ENCODE measurements around the gene MTPN. TPM values are rescaled to one million over a fixed set of nuclear protein-coding genes. Genes with fewer than 3 reads are reported as not detected.

The MTPN gene
- total and polyA plus RNA-seq, 10 of the 15 experiments (the other 5 are each of a cell fraction or from before 2014, with no cell fraction given), result 38.7 to 146 (median 85.4) TPM

DNA sequence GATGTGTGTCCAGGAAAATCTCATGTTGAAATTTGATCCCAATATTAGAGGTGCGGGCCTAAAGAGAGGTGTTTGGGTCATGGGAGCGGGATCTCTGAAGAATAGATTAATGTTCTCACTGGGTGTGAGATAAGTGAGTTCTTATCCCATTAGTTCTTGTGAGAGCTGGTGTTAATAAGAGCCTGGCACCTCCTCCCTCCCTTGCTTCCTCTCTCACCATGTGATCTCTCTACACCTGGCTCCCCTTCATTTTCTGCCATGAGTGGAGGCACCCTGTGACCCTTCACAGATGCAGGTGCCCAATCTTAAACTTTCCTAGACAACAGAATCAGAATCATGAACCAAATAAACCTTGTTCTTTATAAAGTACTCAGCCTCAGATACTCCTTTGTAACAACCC lies 19.5 kb downstream of the MTPN start:
- ATAC-seq (no peak), DNase-seq (ENCODE audit: low read depth, low spot score) (no peak), FAIRE-seq (no peak)
- no TSS peak for BruUV-seq (replicated peaks)
- CTCF ChIA-PET, result interaction anchor here (0.9 kb wide), 2 partner anchors 9 to 10 kb away, joined by 4 to 5 read pairs; no protein-coding TSS in a partner anchor
- RAD21 ChIA-PET (ENCODE audit: unreplicated experiment), result interaction anchor here (1.4 kb wide), 1 partner anchor 781 kb away, joined by 3 read pairs; no protein-coding TSS in a partner anchor
- WGBS (ENCODE audit: insufficient coverage, insufficient replicate concordance, low lambda C conversion rate, missing lambda C conversion rate), result 91% methylated on average over 2 of the region's 2 CpGs
- Histone ChIP-seq H3K79me2 (ENCODE audit: control insufficient read depth, insufficient read depth, low read length) (peaks cover 83% of the 10 kb centered on the region), H2AFZ (ENCODE audit: control insufficient read depth, low read depth, low read length) (no peak overlapping the region), H3K27ac (ENCODE audit: control insufficient read depth, insufficient read depth) (no peak overlapping the region), H3K27me3 (replicated peaks in 1 of 2; ENCODE audit: control insufficient read depth in 2 of 2, insufficient read depth in 2 of 2, low read length in 1 of 2) (no peaks in the 10 kb centered on the region), H3K9ac (ENCODE audit: control insufficient read depth, insufficient read depth, low read length) (no peak overlapping the region), H3K36me3 (ENCODE audit: control insufficient read depth in 2 of 2, insufficient read depth in 2 of 2, low read length in 1 of 2) (0 out of 4 replicates have a peak, but pooled peaks cover 0 to 3% of the 10 kb centered on the region in 2 experiments), H3K4me3 (no peak overlapping the region), H3K4me2 (ENCODE audit: control insufficient read depth, insufficient read depth) (no peak overlapping the region), H3K9me3 (replicated peaks; ENCODE audit: control insufficient read depth, insufficient read depth, low read length) (no peaks in the 10 kb centered on the region; the same call in 2 of the 3 replicates), H4K20me1 (ENCODE audit: control insufficient read depth, insufficient read depth) (no peaks in the 10 kb centered on the region), H3K4me1 (ENCODE audit: control insufficient read depth, insufficient read depth, low read length) (no peaks in the 10 kb centered on the region; the same call in 1 of the 2 replicates)
- POLR2A ChIA-PET, result interaction anchor here (1.0 kb wide), 1 partner anchor 17 kb away, joined by 3 read pairs; no protein-coding TSS in a partner anchor
- TF ChIP-seq, protein P1, sequence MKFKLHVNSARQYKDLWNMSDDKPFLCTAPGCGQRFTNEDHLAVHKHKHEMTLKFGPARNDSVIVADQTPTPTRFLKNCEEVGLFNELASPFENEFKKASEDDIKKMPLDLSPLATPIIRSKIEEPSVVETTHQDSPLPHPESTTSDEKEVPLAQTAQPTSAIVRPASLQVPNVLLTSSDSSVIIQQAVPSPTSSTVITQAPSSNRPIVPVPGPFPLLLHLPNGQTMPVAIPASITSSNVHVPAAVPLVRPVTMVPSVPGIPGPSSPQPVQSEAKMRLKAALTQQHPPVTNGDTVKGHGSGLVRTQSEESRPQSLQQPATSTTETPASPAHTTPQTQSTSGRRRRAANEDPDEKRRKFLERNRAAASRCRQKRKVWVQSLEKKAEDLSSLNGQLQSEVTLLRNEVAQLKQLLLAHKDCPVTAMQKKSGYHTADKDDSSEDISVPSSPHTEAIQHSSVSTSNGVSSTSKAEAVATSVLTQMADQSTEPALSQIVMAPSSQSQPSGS (IDR thresholded peaks at IDR 0.05; ENCODE audit: low read length), result no peak
- no peak for TF ChIP-seq WRNIP1 (IDR thresholded peaks at IDR 0.05; ENCODE audit: borderline replicate concordance, low read depth, low read length)
- TF ChIP-seq, protein P2, sequence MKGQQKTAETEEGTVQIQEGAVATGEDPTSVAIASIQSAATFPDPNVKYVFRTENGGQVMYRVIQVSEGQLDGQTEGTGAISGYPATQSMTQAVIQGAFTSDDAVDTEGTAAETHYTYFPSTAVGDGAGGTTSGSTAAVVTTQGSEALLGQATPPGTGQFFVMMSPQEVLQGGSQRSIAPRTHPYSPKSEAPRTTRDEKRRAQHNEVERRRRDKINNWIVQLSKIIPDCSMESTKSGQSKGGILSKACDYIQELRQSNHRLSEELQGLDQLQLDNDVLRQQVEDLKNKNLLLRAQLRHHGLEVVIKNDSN (IDR thresholded peaks at IDR 0.05; ENCODE audit: borderline replicate concordance, extremely low read length, insufficient read depth, low read depth, low read length), result no peak
- TF ChIP-seq BACH1 (IDR thresholded peaks at IDR 0.05; ENCODE audit: borderline replicate concordance), result no peak
- no peak for TF ChIP-seq BRCA1 (IDR thresholded peaks at IDR 0.05; ENCODE audit: low read depth, low read length)
- no peak for TF ChIP-seq MEF2A (IDR thresholded peaks at IDR 0.05; ENCODE audit: insufficient read depth, low read depth, low read length)
- TF ChIP-seq, protein P3, sequence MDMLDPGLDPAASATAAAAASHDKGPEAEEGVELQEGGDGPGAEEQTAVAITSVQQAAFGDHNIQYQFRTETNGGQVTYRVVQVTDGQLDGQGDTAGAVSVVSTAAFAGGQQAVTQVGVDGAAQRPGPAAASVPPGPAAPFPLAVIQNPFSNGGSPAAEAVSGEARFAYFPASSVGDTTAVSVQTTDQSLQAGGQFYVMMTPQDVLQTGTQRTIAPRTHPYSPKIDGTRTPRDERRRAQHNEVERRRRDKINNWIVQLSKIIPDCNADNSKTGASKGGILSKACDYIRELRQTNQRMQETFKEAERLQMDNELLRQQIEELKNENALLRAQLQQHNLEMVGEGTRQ (IDR thresholded peaks at IDR 0.05; ENCODE audit: borderline replicate concordance, low read depth, low read length), result no peak
- TF ChIP-seq, protein P4, sequence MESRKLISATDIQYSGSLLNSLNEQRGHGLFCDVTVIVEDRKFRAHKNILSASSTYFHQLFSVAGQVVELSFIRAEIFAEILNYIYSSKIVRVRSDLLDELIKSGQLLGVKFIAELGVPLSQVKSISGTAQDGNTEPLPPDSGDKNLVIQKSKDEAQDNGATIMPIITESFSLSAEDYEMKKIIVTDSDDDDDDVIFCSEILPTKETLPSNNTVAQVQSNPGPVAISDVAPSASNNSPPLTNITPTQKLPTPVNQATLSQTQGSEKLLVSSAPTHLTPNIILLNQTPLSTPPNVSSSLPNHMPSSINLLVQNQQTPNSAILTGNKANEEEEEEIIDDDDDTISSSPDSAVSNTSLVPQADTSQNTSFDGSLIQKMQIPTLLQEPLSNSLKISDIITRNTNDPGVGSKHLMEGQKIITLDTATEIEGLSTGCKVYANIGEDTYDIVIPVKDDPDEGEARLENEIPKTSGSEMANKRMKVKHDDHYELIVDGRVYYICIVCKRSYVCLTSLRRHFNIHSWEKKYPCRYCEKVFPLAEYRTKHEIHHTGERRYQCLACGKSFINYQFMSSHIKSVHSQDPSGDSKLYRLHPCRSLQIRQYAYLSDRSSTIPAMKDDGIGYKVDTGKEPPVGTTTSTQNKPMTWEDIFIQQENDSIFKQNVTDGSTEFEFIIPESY (IDR thresholded peaks at IDR 0.05), result no peak
- in situ Hi-C loops (cut with MboI), result loop anchor here (25.0 kb wide), 1 partner anchor 970 kb away; the partner anchor contains the start of gene AGBL3
- SMC1A ChIA-PET (ENCODE audit: uncharacterized antibody, unreplicated experiment), result interaction anchor here (1.3 kb wide), 1 partner anchor 14 kb away, joined by 6 read pairs; no protein-coding TSS in a partner anchor
- intact Hi-C loops (cut with micrococcal nuclease; ENCODE audit: unreplicated experiment), result no loop called here

All from GM12878 (cell line).